BE2C (cell line): ENCODE results near the gene LAD1.

Experiments
- DNase-seq: peaks from one replicate; pipeline ENCODE4 v3.0.0-alpha.2; 2020
- H3K27me3 ChIP-seq: fragments of 250-450 bp; sonication (Bioruptor Pico); 2 replicates; pipeline ENCODE4 v1.5.1; 2020; ENCODE audit warnings: mild to moderate bottlenecking
- H3K36me3 ChIP-seq: fragments of 250-450 bp; sonication (Bioruptor Pico); 2 replicates; pipeline ENCODE4 v1.5.1; 2020; ENCODE audit warnings: mild to moderate bottlenecking
- H3K4me1 ChIP-seq: fragments of 250-450 bp; sonication (Bioruptor Pico); 2 replicates; pipeline ENCODE4 v1.5.1; 2020
- H3K4me3 ChIP-seq: 2 replicates; pipeline ENCODE4 v1.5.1; 2011; ENCODE audit warnings: low read depth, low read length
- H3K9me3 ChIP-seq: fragments of 250-450 bp; sonication (Bioruptor Pico); 2 replicates; pipeline ENCODE4 v1.5.1; 2020
- TF ChIP-seq, protein P1 (sequence below): IDR thresholded peaks from 2 replicates; pipeline ENCODE4 v1.5.1; 2012; ENCODE audit warnings: mild to moderate bottlenecking, low read depth, low read length

The LAD1 gene

GRCh38 chr1:201355471-201355870 is 43.7 kb downstream of the LAD1 start:
- no peak overlapping the region for H3K4me3 ChIP-seq
- no peak for DNase-seq
- no peaks in the 10 kb centered on the region for H3K27me3 ChIP-seq
- no peaks in the 10 kb centered on the region for H3K9me3 ChIP-seq
- no peaks in the 10 kb centered on the region for H3K4me1 ChIP-seq
- TF ChIP-seq, protein P1, sequence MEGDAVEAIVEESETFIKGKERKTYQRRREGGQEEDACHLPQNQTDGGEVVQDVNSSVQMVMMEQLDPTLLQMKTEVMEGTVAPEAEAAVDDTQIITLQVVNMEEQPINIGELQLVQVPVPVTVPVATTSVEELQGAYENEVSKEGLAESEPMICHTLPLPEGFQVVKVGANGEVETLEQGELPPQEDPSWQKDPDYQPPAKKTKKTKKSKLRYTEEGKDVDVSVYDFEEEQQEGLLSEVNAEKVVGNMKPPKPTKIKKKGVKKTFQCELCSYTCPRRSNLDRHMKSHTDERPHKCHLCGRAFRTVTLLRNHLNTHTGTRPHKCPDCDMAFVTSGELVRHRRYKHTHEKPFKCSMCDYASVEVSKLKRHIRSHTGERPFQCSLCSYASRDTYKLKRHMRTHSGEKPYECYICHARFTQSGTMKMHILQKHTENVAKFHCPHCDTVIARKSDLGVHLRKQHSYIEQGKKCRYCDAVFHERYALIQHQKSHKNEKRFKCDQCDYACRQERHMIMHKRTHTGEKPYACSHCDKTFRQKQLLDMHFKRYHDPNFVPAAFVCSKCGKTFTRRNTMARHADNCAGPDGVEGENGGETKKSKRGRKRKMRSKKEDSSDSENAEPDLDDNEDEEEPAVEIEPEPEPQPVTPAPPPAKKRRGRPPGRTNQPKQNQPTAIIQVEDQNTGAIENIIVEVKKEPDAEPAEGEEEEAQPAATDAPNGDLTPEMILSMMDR: no peak
- H3K36me3 ChIP-seq: no peaks in the 10 kb centered on the region

DNA sequence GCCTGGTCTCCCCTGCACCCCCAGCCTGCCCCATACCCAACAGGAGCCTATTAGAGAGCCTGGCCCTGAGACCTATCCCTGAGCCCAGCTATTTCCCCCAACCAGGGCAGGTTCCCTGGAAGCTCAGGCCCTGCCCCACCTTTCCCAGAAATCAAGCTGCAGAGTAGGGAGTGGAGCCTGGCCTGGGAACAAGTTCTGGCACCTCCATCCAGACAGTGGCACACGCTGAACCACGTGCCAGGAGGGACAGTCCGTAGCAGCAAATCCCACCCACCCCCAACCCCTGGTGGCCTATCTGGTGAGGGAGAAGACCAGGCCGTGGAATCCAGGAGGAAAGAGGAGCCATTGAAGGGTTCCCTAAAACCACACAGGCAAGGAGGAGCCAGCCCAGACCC is 44.2 kb downstream of the LAD1 start:
- TF ChIP-seq, protein P1: no peak
- Histone ChIP-seq H3K27me3 (no peaks in the 10 kb centered on the region), H3K9me3 (no peaks in the 10 kb centered on the region), H3K4me1 (no peaks in the 10 kb centered on the region), H3K36me3 (no peaks in the 10 kb centered on the region), H3K4me3 (no peak overlapping the region)
- no peak for DNase-seq

DNA sequence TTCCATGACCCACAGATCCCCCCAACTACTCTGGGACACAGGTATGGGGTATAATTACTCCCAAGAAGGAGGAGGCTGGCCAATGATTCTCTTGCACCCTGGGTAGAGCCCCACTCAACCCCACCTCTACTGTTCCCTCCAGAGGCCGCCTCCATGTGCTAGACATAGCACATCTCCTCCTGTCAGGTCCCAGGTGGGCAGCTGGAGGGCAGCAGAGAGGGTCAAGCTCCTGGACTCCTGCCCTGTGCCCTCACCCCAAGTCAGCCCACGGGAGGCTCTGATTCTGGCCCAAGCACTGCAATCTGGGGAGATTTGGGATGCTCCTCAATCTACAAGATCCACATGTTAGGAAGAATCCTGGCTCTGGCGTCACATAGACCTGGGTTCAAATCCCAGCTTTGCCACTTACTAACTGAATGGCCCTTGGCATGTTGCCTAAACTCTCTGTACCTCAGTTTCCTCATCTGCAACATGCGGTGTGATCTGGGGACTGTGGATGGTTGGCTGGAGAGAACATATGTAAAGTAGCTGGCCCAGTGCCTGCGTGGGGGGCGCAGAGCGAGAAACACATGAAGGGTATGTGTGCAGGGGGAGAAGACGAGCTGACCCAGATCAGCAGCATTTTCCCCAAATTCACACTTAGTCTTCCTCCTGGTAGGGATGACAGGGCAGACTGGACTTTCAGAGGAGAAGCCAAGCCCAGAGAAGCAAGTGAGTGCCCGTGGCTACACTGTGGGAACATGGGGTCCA is 44.8 kb downstream of the LAD1 start:
- Histone ChIP-seq H3K36me3 (no peaks in the 10 kb centered on the region), H3K4me3 (no peak overlapping the region), H3K9me3 (no peaks in the 10 kb centered on the region), H3K4me1 (no peaks in the 10 kb centered on the region), H3K27me3 (no peaks in the 10 kb centered on the region)
- no peak for DNase-seq
- TF ChIP-seq, protein P1: no peak

GRCh38 chr1:201353186-201353940 is 45.8 kb downstream of the LAD1 start:
- Histone ChIP-seq H3K4me1 (no peaks in the 10 kb centered on the region), H3K4me3 (no peak overlapping the region), H3K9me3 (no peaks in the 10 kb centered on the region), H3K27me3 (no peaks in the 10 kb centered on the region), H3K36me3 (no peaks in the 10 kb centered on the region)
- no peak for DNase-seq
- TF ChIP-seq, protein P1: no peak

DNA sequence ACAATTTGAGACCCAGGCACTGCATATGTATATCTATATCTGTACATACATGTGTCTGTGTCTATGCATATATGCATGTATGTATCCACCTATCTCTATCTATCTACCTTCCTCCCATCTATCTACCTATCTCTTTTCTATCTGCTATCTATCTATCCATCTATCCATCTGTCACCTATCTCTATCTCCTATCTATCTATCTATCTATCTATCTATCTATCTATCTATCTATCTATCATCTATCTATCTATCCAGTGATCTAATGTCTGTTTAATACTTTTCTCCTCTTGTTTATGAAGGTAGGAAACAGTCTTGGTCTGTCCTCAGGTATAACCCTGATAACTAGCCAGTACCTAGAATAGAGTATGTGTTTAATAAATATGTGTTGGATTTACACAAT is 47.5 kb downstream of the LAD1 start:
- Histone ChIP-seq H3K9me3 (no peaks in the 10 kb centered on the region), H3K4me1 (no peaks in the 10 kb centered on the region), H3K4me3 (no peak overlapping the region), H3K27me3 (no peaks in the 10 kb centered on the region), H3K36me3 (no peaks in the 10 kb centered on the region)
- TF ChIP-seq, protein P1: no peak
- no peak for DNase-seq

DNA sequence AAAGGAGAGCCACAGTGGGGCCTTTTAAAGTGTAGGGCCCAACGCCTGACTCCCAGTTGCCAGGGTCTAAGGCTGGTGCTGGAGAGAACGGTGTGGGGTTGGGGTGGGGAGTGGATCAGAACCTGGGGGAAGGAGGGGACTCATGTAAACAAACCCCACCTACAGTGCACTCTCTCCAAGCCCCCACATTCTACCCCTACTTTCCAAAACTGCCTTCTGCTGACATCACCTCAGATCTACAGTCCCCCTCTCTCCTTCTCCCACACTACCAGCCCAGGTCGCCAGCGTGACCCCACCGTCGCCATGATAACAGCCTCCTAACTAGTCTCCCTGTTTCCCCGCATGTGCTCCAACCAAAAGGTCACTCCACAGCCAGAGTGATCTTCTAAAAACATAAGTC is 48.2 kb downstream of the LAD1 start:
- no peaks in the 10 kb centered on the region for H3K27me3 ChIP-seq

More for the DNA sequence above, 48.2 kb downstream of the LAD1 start:
- Histone ChIP-seq H3K4me1 (no peaks in the 10 kb centered on the region), H3K36me3 (no peaks in the 10 kb centered on the region), H3K9me3 (no peaks in the 10 kb centered on the region), H3K4me3 (no peak overlapping the region)
- TF ChIP-seq, protein P1: no peak
- DNase-seq: no peak
